Heart left ventricle (tissue), 16 donors: ENCODE measurements around the gene BACH2. TPM values are rescaled to one million over a fixed set of nuclear protein-coding genes. Genes with fewer than 3 reads are reported as not detected.

ENCODE experiments used
- ATAC-seq, 4 donors: fragments of 200-7000 bp; cut with Tn5 transposase; one replicate each; pipeline ENCODE4 v1.9.1; 2020 to 2022; ENCODE audit warnings: moderate library complexity in 4 of 4, mild to moderate bottlenecking in 3 of 4, moderate number of reproducible peaks in 1 of 4
- DNase-seq, 5 donors: peaks; one replicate each; pipeline ENCODE4 v3.0.0-alpha.2; 2020
- H3K27ac ChIP-seq, 12 donors: fragments of 200-600 bp; sonication (generic) in 4 of 12; one replicate each; pipeline versions ENCODE4 v1.5.0 to v1.8.0; 2016 to 2022; ENCODE audit warnings: mild to moderate bottlenecking in 2 of 12
- H3K27me3 ChIP-seq, 9 donors: fragments of 200-600 bp; sonication (generic) in 2 of 9; one replicate each; pipeline versions ENCODE4 v1.5.1 to v1.8.0; 2016 to 2022; ENCODE audit warnings: mild to moderate bottlenecking in 3 of 9
- H3K36me3 ChIP-seq, 9 donors: fragments of 200-600 bp; sonication (generic) in 2 of 9; one replicate each; pipeline versions ENCODE4 v1.5.0 to v1.8.0; 2018 to 2022; ENCODE audit warnings: mild to moderate bottlenecking in 2 of 9
- H3K4me1 ChIP-seq, 12 donors: fragments of 200-600 bp; sonication (generic) in 4 of 12; one replicate each; pipeline versions ENCODE4 v1.5.0 to v1.8.0; 2016 to 2022; ENCODE audit warnings: mild to moderate bottlenecking in 3 of 12
- H3K4me3 ChIP-seq, 12 donors: fragments of 200-600 bp; sonication (generic) in 4 of 12; one replicate each; pipeline versions ENCODE4 v1.5.0 to v1.8.0; 2017 to 2022; ENCODE audit warnings: mild to moderate bottlenecking in 9 of 12, moderate library complexity in 4 of 12
- H3K9me3 ChIP-seq, 12 donors: fragments of 200-600 bp; sonication (generic) in 4 of 12; one replicate each; pipeline versions ENCODE4 v1.5.0 to v1.8.0; 2016 to 2022; ENCODE audit warnings: mild to moderate bottlenecking in 1 of 12
- POLR2A ChIP-seq, 2 donors: fragments of 450-650 bp; IDR thresholded peaks; one replicate each; pipeline ENCODE4 v1.6.1; 2017; ENCODE audit warnings: antibody characterized with exemption in 2 of 2, mild to moderate bottlenecking in 2 of 2, moderate library complexity in 2 of 2
- WGBS, 4 donors: extraction: QIAGEN DNeasy Blood & Tissue Kit in 2 of 4; methylation state at CpG; one replicate each; pipeline versions ENCODE4 v1.1.5 to v1.1.7; 2013 to 2018; 5-methylcytosine and 5-hydroxymethylcytosine counted together
- intact Hi-C, 10 donors: fragments of 100-400 bp; cut with DNase I; formaldehyde crosslinking; loops; one replicate each; pipeline versions ENCODE4 v1.11.1 to v1.14.2; 2022
- polyA plus RNA-seq, 2 donors: library from polyadenylated mRNA; stranded (reverse); fragments of 200-250 nt; gene quantifications; one replicate each; pipeline ENCODE4 v1.2.3, GENCODE V29; 2013
- total RNA-seq, 9 donors: library from RNA; depleted of rRNA in 2 of 9; stranded (reverse); fragments of >200 nt in 2 of 9; fragmentation: NEBNext Ultra II Directional in 3 of 9; extraction: Animal tissue kit (Norgen Biotek cat#: 25700) in 3 of 9; gene quantifications; one replicate each; pipeline versions ENCODE4 v1.1.0 to v1.2.4, GENCODE V29; 2016 to 2023
- TF ChIP-seq, protein P1 (sequence below), 12 donors: fragments of 200-600 bp; sonication (generic) in 4 of 12; IDR thresholded peaks; one replicate each; pipeline versions ENCODE4 v1.5.0 to v1.8.0; 2018 to 2022; ENCODE audit warnings: antibody characterized with exemption in 12 of 12, mild to moderate bottlenecking in 5 of 12
- donor health status: ischemic (EF 13 %, LVEDD 7.1; RV severe dilation, severe dysfunction).
- donor health status: healthy with polysubstance abuse.
- donor health status: DM: no; HTN: yes; CAD: no.
- donor health status: DM: no; HTN: no; CAD: no.
- donor health status: ischemic (EF 25% LVEDD 6.9; RV normal size, moderate dysfunction).
- donor health status: ischemic (EF 25% LVEDD 5.7; RV mildly dilated, moderate dysfunction).
- donor health status: healthy.
- donor health status: DM: yes; HTN: yes; CAD: no.
- donor health status: ischemic (EF 35%, LVEDD 5.7; RV mildly dilated, moderate dysfunction).
- donor health status: nonischemic (EF 11% LVEDD 7.7; RV severe dilation, severe dysfunction).
- donor health status: DM: yes; HTN: yes; CAD: no.
- donor health status: PGD.
- donor health status: ischemic (EF 29% LVEDD 5.4; RV normal size, mild dysfunction).
- donor health status: nonischemic (EF 23%, LVEDD 6.1; RV moderate dilation, normal function).

The BACH2 gene
- total and polyA plus RNA-seq, 11 donors: 0.23 to 8.4 (median 1.5) TPM

GRCh38 chr6:89888871-89889270 lies 407.8 kb downstream of the BACH2 start:
- no peak for DNase-seq
- no peak overlapping the region for H3K4me3 ChIP-seq
- H3K27ac ChIP-seq: no peak overlapping the region
- no peak for TF ChIP-seq POLR2A (IDR thresholded peaks at IDR 0.05)
- TF ChIP-seq, protein P1, sequence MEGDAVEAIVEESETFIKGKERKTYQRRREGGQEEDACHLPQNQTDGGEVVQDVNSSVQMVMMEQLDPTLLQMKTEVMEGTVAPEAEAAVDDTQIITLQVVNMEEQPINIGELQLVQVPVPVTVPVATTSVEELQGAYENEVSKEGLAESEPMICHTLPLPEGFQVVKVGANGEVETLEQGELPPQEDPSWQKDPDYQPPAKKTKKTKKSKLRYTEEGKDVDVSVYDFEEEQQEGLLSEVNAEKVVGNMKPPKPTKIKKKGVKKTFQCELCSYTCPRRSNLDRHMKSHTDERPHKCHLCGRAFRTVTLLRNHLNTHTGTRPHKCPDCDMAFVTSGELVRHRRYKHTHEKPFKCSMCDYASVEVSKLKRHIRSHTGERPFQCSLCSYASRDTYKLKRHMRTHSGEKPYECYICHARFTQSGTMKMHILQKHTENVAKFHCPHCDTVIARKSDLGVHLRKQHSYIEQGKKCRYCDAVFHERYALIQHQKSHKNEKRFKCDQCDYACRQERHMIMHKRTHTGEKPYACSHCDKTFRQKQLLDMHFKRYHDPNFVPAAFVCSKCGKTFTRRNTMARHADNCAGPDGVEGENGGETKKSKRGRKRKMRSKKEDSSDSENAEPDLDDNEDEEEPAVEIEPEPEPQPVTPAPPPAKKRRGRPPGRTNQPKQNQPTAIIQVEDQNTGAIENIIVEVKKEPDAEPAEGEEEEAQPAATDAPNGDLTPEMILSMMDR (IDR thresholded peaks at IDR 0.05): no peak
- no peaks in the 10 kb centered on the region for H3K9me3 ChIP-seq
- ATAC-seq: no peak
- 83 to 94% (median 88%) methylated on average over 3 of the region's 3 CpGs for WGBS, 4 donors
- peaks cover 0 to 5% (median 0%) of the 10 kb centered on the region in 12 donors for H3K4me1 ChIP-seq
- no peaks in the 10 kb centered on the region for H3K36me3 ChIP-seq
- peaks cover 0 to 62% (median 28%) of the 10 kb centered on the region in 9 donors for H3K27me3 ChIP-seq
- intact Hi-C loops: no loop called here

DNA sequence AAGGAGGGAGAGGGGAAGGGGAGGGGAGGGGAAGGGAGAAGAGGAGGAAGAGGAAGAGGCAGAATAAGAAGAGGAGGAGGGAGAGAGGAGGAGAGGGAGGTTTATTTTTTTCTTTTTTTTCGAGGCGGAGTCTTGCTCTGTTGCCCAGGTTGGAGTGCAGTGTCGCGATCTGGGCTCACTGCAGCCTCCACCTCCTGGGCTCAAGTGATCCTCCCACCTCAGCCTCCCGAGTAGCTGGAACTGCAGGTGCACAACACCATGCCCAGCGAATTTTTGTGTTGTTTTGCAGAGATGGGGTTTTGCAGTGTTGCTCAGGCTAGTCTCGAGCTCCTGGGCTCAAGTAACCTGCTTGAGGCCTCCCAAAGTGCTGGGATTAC lies 408.5 kb downstream of the BACH2 start:
- Histone ChIP-seq H3K4me3 (no peak overlapping the region), H3K4me1 (peaks cover 0 to 5% (median 0%) of the 10 kb centered on the region in 12 donors), H3K9me3 (no peaks in the 10 kb centered on the region), H3K27ac (no peak overlapping the region), H3K27me3 (peaks cover 0 to 54% (median 26%) of the 10 kb centered on the region in 9 donors), H3K36me3 (no peaks in the 10 kb centered on the region)
- 82 to 89% (median 84%) methylated on average over 7 of the region's 7 CpGs for WGBS, 4 donors
- ATAC-seq (no peak), DNase-seq (no peak)
- TF ChIP-seq, protein P1 (IDR thresholded peaks at IDR 0.05): no peak
- TF ChIP-seq POLR2A (IDR thresholded peaks at IDR 0.05): no peak
- intact Hi-C loops: no loop called here

- WGBS, 4 donors: 16 to 17% (median 16%) methylated on average over 6 to 43 of the region's 43 CpGs
- intact Hi-C loops: no loop called here
- no peak for TF ChIP-seq POLR2A (IDR thresholded peaks at IDR 0.05)
- TF ChIP-seq, protein P1 (IDR thresholded peaks at IDR 0.05): no peak
- peak in 2 of 4 donors; percentile 22 to 52 for ATAC-seq
- no peaks in the 10 kb centered on the region for H3K9me3 ChIP-seq
- no peak overlapping the region for H3K4me3 ChIP-seq
- peaks cover 0 to 5% (median 0%) of the 10 kb centered on the region in 12 donors for H3K4me1 ChIP-seq
- no peaks in the 10 kb centered on the region for H3K36me3 ChIP-seq
- DNase-seq: no peak
- H3K27me3 ChIP-seq: peaks cover 0 to 49% (median 21%) of the 10 kb centered on the region in 9 donors
- no peak overlapping the region for H3K27ac ChIP-seq
Measured at GRCh38 chr6:89887452-89888137, 409.0 kb downstream of the BACH2 start.

DNA sequence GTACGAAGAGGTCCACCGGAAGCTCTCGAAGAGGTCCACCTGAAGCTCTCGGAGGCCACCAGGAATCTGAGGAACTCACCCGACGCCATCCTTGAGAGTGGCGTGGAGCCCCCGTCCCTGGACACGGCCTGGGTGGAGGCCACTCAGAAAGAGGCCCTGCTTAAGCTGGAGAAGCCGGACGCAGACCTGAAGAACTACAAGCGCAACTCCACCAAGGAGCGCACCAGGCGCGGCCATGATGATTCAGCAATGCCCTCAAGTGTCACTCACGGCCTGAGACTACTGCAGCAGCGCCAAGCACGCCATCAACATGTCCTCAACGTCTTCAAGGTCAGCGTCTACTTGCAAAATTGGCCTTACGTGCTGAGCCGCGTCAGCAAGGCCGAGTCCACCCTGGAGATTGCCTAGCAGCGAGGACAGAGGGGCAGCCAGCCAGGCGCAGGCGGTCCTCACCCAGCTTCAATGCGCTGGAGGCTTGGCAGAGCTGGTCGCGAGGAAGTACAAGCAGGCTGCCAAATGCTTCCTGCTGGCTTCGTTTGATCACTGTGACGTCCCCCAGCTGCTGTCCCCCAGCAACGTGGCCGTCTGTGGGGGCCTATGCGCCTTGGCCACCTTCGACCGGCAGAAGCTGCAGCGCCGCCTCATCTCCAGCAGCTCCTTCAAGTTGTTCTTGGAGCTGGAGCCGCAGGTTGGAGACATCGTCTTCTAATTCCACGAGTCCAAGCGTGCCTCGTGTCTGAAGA lies 410.1 kb downstream of the BACH2 start:
- Histone ChIP-seq H3K36me3 (no peaks in the 10 kb centered on the region), H3K27me3 (peaks cover 0 to 38% (median 14%) of the 10 kb centered on the region in 9 donors), H3K4me3 (no peak overlapping the region), H3K4me1 (peaks cover 0 to 5% (median 0%) of the 10 kb centered on the region in 12 donors), H3K27ac (no peak overlapping the region), H3K9me3 (no peaks in the 10 kb centered on the region)
- ATAC-seq (no peak), DNase-seq (no peak)
- intact Hi-C loops: no loop called here
- TF ChIP-seq, protein P1 (IDR thresholded peaks at IDR 0.05): no peak
- TF ChIP-seq POLR2A (IDR thresholded peaks at IDR 0.05): no peak
- WGBS, 4 donors: 82 to 89% (median 89%) methylated on average over 35 to 44 of the region's 44 CpGs
